Neutrophil (primary cell): Measurements from ENCODE around the gene DAZ1.
"Not testable (repeated sequence)": the region's sequence is repeated elsewhere in the genome, so short reads cannot be mapped to it uniquely, and the experiment has no call there.

Experiments
- H3K27ac ChIP-seq: fragments of 200-600 bp; sonication (generic); 2 replicates; pipeline ENCODE4 v1.5.1; 2016; ENCODE audit warnings: mild to moderate bottlenecking, moderate library complexity
- H3K27me3 ChIP-seq: fragments of 200-600 bp; sonication (generic); 2 replicates; pipeline ENCODE4 v1.6.0; 2016; ENCODE audit warnings: mild to moderate bottlenecking
- H3K36me3 ChIP-seq: fragments of 200-600 bp; sonication (generic); 2 replicates; pipeline ENCODE4 v1.5.1; 2017
- H3K4me1 ChIP-seq, 2 experiments: fragments of 200-600 bp in 1 of 2; sonication (generic) in 1 of 2; 1 replicate in 1 of 2; 2 replicates in 1 of 2; pipeline versions ENCODE4 v1.5.1 to v1.6.1; 2013 to 2016; ENCODE audit warnings: low read depth in 1 of 2, low read length in 1 of 2, mild to moderate bottlenecking in 1 of 2, moderate library complexity in 1 of 2; ENCODE audit not compliant: control insufficient read depth in 1 of 2, insufficient read depth in 1 of 2
- H3K4me3 ChIP-seq, 2 experiments: fragments of 200-600 bp in 1 of 2; sonication (generic) in 1 of 2; 1 replicate in 1 of 2; 2 replicates in 1 of 2; pipeline ENCODE4 v1.5.1; 2013 to 2016; ENCODE audit warnings: low read depth in 1 of 2, low read length in 1 of 2, mild to moderate bottlenecking in 1 of 2, moderate library complexity in 1 of 2
- H3K9me3 ChIP-seq: fragments of 200-600 bp; sonication (generic); 2 replicates; pipeline ENCODE4 v1.5.1; 2016

Gene DAZ1

GRCh38 chrY:23198908-23199307 lies at the start of gene DAZ1:
DAZ1 (minus strand) TSS chrY:23199008; CDS start chrY:23198800, 208 bp downstream.
- not testable (repeated sequence) for H3K9me3 ChIP-seq, H3K27me3 ChIP-seq, H3K4me3 ChIP-seq, H3K4me1 ChIP-seq, H3K27ac ChIP-seq, H3K36me3 ChIP-seq

DNA sequence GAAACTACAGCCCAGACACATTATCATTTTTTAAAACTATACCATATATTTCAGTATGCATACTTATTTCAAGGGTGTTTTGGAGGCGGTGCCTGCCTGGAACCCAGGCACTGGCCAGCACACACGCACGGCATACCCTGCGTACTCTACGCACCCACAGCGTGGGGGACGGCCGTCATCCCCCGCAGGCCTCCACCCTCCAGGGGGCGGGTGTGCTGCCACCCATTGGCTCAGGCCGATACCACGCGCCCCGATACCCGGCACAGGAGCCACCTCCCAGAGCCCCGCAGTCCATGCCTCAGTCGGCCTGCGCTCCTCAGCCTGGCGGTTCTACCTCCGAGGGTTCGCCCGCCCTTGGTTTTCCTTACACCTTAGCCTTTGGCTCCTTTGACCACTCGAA lies 20.4 kb upstream of the DAZ1 start, which contains the start of gene DAZ2:
Gene DAZ2, plus strand, starts transcription at position 301 of the 400 bp plus-strand sequence. CDS start 208 bp downstream, outside the sequence.
- H3K27ac ChIP-seq, H3K36me3 ChIP-seq, H3K27me3 ChIP-seq: not testable (repeated sequence)

GRCh38 chrY:23210681-23211080 lies 11.9 kb upstream of the DAZ1 start:
- H3K4me3 ChIP-seq = not testable (repeated sequence)

More for the DNA sequence above, 20.4 kb upstream of the DAZ1 start, which contains the start of gene DAZ2:
- H3K4me1 ChIP-seq, H3K4me3 ChIP-seq, H3K9me3 ChIP-seq: not testable (repeated sequence)

DNA sequence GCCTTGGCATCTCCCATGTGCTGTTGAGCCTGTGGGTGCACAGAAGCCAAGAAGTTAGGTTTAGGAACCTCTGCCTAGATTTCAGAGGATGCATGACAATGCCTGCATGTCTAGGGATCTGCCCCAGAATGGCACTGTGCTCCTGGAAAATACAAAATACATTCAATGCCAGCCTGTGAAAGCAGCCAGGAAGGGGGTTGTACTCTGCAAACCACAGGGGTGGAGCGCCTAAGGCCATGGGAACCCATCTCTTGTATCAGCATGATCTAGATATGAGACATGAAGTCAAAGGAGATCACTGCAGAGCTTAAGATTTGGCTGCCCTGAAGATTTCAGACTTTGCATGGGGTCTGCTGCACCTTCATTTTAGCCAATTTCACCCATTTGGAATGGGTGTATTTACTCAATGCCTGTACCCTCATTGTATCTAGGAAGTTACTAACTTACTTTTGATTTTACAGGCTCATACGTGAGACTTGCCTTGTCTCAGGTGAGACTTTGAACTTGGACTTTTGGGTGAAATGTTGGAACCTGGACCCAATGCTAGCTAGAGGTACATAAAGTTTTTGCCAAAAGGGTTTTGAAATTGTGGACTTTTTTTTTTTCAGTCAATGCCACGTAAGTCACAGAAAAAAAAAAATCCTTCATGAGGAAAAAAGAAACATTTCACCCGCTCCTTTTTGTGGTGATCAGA lies 11.1 kb upstream of the DAZ1 start:
- not testable (repeated sequence) for H3K4me1 ChIP-seq, H3K36me3 ChIP-seq, H3K27me3 ChIP-seq, H3K9me3 ChIP-seq, H3K4me3 ChIP-seq, H3K27ac ChIP-seq

More at GRCh38 chrY:23210681-23211080, 11.9 kb upstream of the DAZ1 start:
- not testable (repeated sequence) for H3K9me3 ChIP-seq, H3K27me3 ChIP-seq, H3K27ac ChIP-seq, H3K4me1 ChIP-seq, H3K36me3 ChIP-seq

GRCh38 chrY:23207455-23207854 lies 8.6 kb upstream of the DAZ1 start:
- not testable (repeated sequence) for H3K4me1 ChIP-seq, H3K9me3 ChIP-seq, H3K4me3 ChIP-seq, H3K36me3 ChIP-seq, H3K27ac ChIP-seq, H3K27me3 ChIP-seq
